Measurements from ENCODE around the gene HDAC4. TPM values are rescaled to one million over a fixed set of nuclear protein-coding genes. Genes with fewer than 3 reads are reported as not detected.

HDAC4 gene
- polyA plus RNA-seq, 1 experiment: 4.4 TPM

GRCh38 chr2:239299218-239299939 is 101.4 kb downstream of the HDAC4 start:
- ChIA-PET POLR2A (no interaction called here), CTCF (interaction anchor here (2.4 kb wide), 1 partner anchor 9 kb away, joined by 5 read pairs; no protein-coding TSS in a partner anchor)
- no peak for DNase-seq (ENCODE audit: low read depth)
- Histone ChIP-seq H3K4me3 (ENCODE audit: low read depth, low read length) (no peak overlapping the region), H3K36me3 (ENCODE audit: control insufficient read depth, insufficient read depth, low read length) (peaks cover 3% of the 10 kb centered on the region), H3K27me3 (ENCODE audit: control insufficient read depth, insufficient read depth, low read length) (no peaks in the 10 kb centered on the region)
- TF ChIP-seq CTCF (IDR thresholded peaks at IDR 0.05; ENCODE audit: insufficient read depth, low read depth, low read length): no peak

- no peak for TF ChIP-seq CTCF (IDR thresholded peaks at IDR 0.05; ENCODE audit: insufficient read depth, low read depth, low read length)
- peaks cover 3% of the 10 kb centered on the region for H3K36me3 ChIP-seq (ENCODE audit: control insufficient read depth, insufficient read depth, low read length)
- no peak for DNase-seq (ENCODE audit: low read depth)
- POLR2A ChIA-PET: no interaction called here
- CTCF ChIA-PET: interaction anchor here (2.4 kb wide), 1 partner anchor 10 kb away, joined by 5 read pairs; no protein-coding TSS in a partner anchor
- no peaks in the 10 kb centered on the region for H3K27me3 ChIP-seq (ENCODE audit: control insufficient read depth, insufficient read depth, low read length)
- no peak overlapping the region for H3K4me3 ChIP-seq (ENCODE audit: low read depth, low read length)
These were observed 102.6 kb downstream of the HDAC4 start for GRCh38 chr2:239298116-239298804.

- DNase-seq (ENCODE audit: low read depth): no peak
- TF ChIP-seq CTCF (IDR thresholded peaks at IDR 0.05; ENCODE audit: insufficient read depth, low read depth, low read length): no peak
- Histone ChIP-seq H3K4me3 (ENCODE audit: low read depth, low read length) (no peak overlapping the region), H3K36me3 (ENCODE audit: control insufficient read depth, insufficient read depth, low read length) (peaks cover 2% of the 10 kb centered on the region), H3K27me3 (ENCODE audit: control insufficient read depth, insufficient read depth, low read length) (no peaks in the 10 kb centered on the region)
- ChIA-PET POLR2A (no interaction called here), CTCF (interaction anchor here (1.1 to 2.4 kb wide), 2 partner anchors 11 to 13 kb away, joined by 3 to 5 read pairs; no protein-coding TSS in a partner anchor)
These were observed 103.4 kb downstream of the HDAC4 start for GRCh38 chr2:239297142-239298004.

- Histone ChIP-seq H3K36me3 (ENCODE audit: control insufficient read depth, insufficient read depth, low read length) (peaks cover 2% of the 10 kb centered on the region), H3K27me3 (ENCODE audit: control insufficient read depth, insufficient read depth, low read length) (no peaks in the 10 kb centered on the region), H3K4me3 (ENCODE audit: low read depth, low read length) (no peak overlapping the region)
- ChIA-PET POLR2A (no interaction called here), CTCF (interaction anchor here (0.9 to 1.1 kb wide), 2 partner anchors 8 to 12 kb away, joined by 3 read pairs; no protein-coding TSS in a partner anchor)
- no peak for TF ChIP-seq CTCF (IDR thresholded peaks at IDR 0.05; ENCODE audit: insufficient read depth, low read depth, low read length)
- DNase-seq (ENCODE audit: low read depth): no peak
These were observed 104.5 kb downstream of the HDAC4 start for GRCh38 chr2:239296020-239296932.
